Right atrium auricular region (tissue), 2 donors: Measurements from ENCODE around the gene OPRD1. TPM values are rescaled to one million over a fixed set of nuclear protein-coding genes. Genes with fewer than 3 reads are reported as not detected.
"Not testable (repeated sequence)": the region's sequence is repeated elsewhere in the genome, so short reads cannot be mapped to it uniquely, and the experiment has no call there.

Experiments
- DNase-seq: peaks from one replicate; pipeline ENCODE4 v3.0.0-alpha.2; 2019; ENCODE audit warnings: low spot score
- H3K27ac ChIP-seq, 2 donors: fragments of 200-600 bp; sonication (generic); 1 replicate in 1 of 2; 2 replicates in 1 of 2; pipeline ENCODE4 v1.5.1; 2016 to 2019
- H3K27me3 ChIP-seq, 2 donors: fragments of 200-600 bp; sonication (generic); one replicate each; pipeline versions ENCODE4 v1.5.1 to v1.6.0; 2017 to 2019
- H3K36me3 ChIP-seq: fragments of 200-600 bp; sonication (generic); one replicate; pipeline ENCODE4 v1.5.1; 2016
- H3K4me1 ChIP-seq, 2 donors: fragments of 200-600 bp; sonication (generic); one replicate each; pipeline versions ENCODE4 v1.5.1 to v1.6.0; 2017 to 2019
- H3K4me3 ChIP-seq, 2 donors: fragments of 200-600 bp; sonication (generic); 1 replicate in 1 of 2; 2 replicates in 1 of 2; pipeline ENCODE4 v1.5.1; 2017 to 2019; ENCODE audit warnings: mild to moderate bottlenecking in 1 of 2, moderate library complexity in 1 of 2
- H3K9me3 ChIP-seq, 2 donors: fragments of 200-600 bp; sonication (generic); one replicate each; pipeline ENCODE4 v1.5.1; 2019
- total RNA-seq, 2 donors: library from RNA; depleted of rRNA; stranded (reverse); fragments of >200 nt; gene quantifications; one replicate each; pipeline ENCODE4 v1.1.0, GENCODE V29; 2016
- TF ChIP-seq, protein P1 (sequence below), 2 donors: fragments of 200-600 bp; sonication (generic); IDR thresholded peaks; one replicate each; pipeline ENCODE4 v1.5.1; 2019; ENCODE audit warnings: antibody characterized with exemption in 2 of 2

Gene OPRD1
- total RNA-seq, 2 donors from 2014 or later = not detected

DNA sequence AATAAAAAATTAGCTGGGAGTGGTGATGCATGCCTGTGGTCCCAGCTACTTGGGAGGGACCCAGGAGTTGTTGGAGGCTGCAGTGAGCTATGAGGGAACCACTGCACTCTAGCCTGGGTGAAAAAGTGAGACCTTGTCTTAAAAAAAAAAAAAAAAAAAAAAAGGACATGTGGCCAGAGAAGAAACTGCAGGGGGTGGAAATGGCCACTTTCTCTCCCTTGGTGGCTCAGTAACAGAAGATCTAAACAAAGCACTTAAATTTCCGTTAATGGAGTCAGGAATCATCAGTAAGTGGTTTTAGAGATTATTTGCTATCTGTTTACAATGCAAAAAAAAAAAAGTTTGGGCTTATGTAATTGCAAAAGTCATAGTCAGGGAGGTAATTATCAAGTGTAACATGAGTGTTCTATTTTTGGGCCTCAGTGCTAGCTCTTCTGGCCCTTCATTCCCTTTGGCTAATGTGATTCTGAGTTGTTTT is 19.3 kb upstream of the OPRD1 start:
- TF ChIP-seq, protein P1, sequence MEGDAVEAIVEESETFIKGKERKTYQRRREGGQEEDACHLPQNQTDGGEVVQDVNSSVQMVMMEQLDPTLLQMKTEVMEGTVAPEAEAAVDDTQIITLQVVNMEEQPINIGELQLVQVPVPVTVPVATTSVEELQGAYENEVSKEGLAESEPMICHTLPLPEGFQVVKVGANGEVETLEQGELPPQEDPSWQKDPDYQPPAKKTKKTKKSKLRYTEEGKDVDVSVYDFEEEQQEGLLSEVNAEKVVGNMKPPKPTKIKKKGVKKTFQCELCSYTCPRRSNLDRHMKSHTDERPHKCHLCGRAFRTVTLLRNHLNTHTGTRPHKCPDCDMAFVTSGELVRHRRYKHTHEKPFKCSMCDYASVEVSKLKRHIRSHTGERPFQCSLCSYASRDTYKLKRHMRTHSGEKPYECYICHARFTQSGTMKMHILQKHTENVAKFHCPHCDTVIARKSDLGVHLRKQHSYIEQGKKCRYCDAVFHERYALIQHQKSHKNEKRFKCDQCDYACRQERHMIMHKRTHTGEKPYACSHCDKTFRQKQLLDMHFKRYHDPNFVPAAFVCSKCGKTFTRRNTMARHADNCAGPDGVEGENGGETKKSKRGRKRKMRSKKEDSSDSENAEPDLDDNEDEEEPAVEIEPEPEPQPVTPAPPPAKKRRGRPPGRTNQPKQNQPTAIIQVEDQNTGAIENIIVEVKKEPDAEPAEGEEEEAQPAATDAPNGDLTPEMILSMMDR (IDR thresholded peaks at IDR 0.05) = peak in 1 of 2 donors; percentile 15
- no peaks in the 10 kb centered on the region for H3K36me3 ChIP-seq
- H3K9me3 ChIP-seq = no peaks in the 10 kb centered on the region
- no peak overlapping the region for H3K4me3 ChIP-seq
- no peak for DNase-seq
- H3K4me1 ChIP-seq = peaks cover 0 to 3% of the 10 kb centered on the region in 2 donors
- H3K27ac ChIP-seq = no peak overlapping the region
- H3K27me3 ChIP-seq = no peaks in the 10 kb centered on the region

DNA sequence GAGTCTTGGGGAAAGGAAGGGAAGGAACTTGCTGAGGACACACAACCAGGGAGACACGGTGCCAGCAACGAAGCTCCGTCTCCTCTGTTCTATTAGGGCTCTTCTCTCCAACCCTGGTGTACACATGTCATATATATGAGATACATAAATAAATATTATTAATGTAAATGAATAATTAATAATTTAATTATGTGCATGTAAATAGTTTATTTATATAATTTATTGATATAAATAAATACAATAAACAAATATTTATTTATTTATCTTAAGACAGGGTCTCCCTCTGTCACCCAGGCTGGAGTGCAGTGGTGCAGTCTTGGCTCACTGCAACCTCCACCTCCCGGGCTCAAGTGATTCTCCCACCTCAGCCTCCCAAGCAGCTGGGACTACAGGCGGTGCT is 17.4 kb upstream of the OPRD1 start:
- H3K4me3 ChIP-seq, H3K36me3 ChIP-seq, H3K9me3 ChIP-seq, DNase-seq, H3K4me1 ChIP-seq, H3K27ac ChIP-seq, H3K27me3 ChIP-seq: not testable (repeated sequence)

DNA sequence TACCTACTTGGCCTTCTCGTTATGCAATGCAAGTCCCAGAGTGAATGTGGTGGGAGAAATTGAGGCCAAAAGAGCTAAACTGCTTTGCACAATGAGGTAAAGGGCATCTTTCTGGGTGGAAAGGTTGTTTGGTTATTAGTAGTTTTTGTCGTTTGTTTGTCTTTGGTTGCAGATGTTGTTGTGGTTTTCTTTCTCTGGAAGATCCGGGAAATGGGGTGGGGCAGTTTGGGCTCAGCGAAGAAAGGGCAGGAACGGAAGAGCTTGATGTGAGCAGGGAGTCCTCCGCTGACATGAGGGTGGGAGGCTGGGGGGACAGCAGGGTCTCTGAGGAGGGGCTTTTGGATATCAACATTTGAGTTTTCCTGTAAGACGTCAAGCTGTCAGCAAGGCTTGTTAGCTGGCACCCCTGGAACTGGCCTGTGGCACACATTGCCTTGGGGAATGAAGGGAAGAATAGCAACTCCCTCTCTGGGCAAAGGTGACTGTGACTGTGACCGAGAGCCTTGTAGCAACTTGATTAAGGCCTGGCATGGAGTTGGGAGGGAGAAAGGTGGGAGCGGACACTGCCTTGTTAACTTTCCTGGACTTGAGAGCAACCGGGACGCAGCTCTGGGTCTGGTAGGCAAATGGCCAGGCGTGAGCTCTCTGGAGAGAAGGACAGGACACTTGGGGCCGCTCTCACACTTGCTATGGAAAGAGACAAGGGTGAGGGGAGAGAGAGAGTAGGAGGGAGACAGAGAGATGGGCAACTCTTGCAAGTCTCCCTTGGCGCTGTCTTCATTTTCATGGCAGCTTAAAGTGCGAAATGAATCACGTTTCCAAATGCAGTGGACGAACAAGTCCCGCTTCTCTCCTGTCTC is 15.4 kb upstream of the OPRD1 start:
- Histone ChIP-seq H3K27me3 (no peaks in the 10 kb centered on the region), H3K9me3 (no peaks in the 10 kb centered on the region)
- DNase-seq = no peak

DNA sequence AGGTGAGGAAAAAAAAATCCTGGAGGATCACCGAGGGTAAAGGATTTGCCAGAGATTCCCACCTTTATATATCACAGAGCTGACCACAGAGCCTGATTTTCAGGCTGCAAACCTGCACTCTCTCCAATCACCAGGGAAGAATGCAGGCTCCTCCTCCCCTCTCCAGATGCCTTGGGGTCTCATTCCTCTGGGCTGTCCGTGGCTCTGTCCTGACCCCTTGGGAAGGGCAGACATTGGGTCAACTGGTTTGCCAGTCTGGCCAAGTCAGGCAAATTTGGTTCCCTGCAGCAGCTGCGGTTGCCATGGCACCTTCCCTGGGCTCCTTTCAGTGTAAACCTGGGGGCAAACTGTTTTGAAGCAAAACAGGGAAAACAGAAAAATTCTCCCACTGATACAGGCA is 11.6 kb upstream of the OPRD1 start:
- TF ChIP-seq, protein P1 (IDR thresholded peaks at IDR 0.05) = no peak
- H3K4me1 ChIP-seq = peaks cover 0 to 3% of the 10 kb centered on the region in 2 donors
- H3K4me3 ChIP-seq = no peak overlapping the region
- no peaks in the 10 kb centered on the region for H3K36me3 ChIP-seq
- no peaks in the 10 kb centered on the region for H3K27me3 ChIP-seq
- DNase-seq = no peak
- H3K27ac ChIP-seq = no peak overlapping the region
- no peaks in the 10 kb centered on the region for H3K9me3 ChIP-seq

More for the DNA sequence above, 15.4 kb upstream of the OPRD1 start:
- Histone ChIP-seq H3K4me3 (no peak overlapping the region), H3K4me1 (peaks cover 0 to 3% of the 10 kb centered on the region in 2 donors), H3K36me3 (no peaks in the 10 kb centered on the region), H3K27ac (no peak overlapping the region)
- TF ChIP-seq, protein P1 (IDR thresholded peaks at IDR 0.05) = no peak

DNA sequence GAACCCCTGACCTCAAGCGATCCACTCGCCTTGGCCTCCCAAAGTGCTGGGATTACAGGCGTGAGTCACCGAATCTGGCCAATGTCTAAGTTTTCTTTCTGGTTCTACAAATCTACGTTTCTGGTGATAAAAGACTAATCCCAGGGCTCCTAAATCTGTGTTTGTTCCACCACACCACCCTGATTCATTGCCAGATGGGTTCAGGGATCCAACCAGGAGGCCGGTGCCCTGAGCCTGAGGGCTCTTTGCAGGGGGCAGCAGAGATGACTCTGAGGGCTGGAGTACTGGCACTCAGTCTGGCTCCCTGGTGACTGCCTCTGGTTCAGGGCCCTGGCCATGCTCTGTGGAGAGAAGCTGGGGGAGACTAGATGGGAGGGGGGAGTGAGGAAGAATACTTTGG is 10.5 kb upstream of the OPRD1 start:
- H3K27ac ChIP-seq = no peak overlapping the region
- no peak for DNase-seq
- TF ChIP-seq, protein P1 (IDR thresholded peaks at IDR 0.05) = no peak
- H3K4me3 ChIP-seq = no peak overlapping the region
- no peaks in the 10 kb centered on the region for H3K9me3 ChIP-seq
- H3K4me1 ChIP-seq = peaks cover 0 to 3% of the 10 kb centered on the region in 2 donors
- H3K36me3 ChIP-seq = no peaks in the 10 kb centered on the region
- H3K27me3 ChIP-seq = no peaks in the 10 kb centered on the region

DNA sequence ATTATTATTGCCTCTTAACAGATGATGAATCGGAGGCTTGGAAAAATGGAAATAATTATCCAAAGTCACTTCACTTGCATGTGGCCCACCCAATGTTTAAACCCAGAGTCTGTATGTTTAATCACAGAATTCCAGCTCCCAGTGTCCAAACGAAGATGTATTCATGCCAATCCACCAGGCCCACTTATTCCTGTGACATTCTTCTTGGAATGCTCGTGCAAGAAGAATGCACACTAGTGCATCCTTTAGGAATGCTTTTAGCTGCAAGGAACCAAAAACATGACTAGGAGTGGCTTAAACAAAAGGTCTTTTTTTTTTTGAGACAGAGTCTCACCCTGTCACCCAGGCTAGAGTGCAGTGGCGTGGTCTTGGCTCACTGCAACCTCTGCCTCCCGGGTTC is 8.9 kb upstream of the OPRD1 start:
- TF ChIP-seq, protein P1 (IDR thresholded peaks at IDR 0.05) = no peak
- no peak for DNase-seq
- H3K27me3 ChIP-seq = no peaks in the 10 kb centered on the region

More for the DNA sequence above, 8.9 kb upstream of the OPRD1 start:
- Histone ChIP-seq H3K27ac (no peak overlapping the region), H3K4me3 (no peak overlapping the region), H3K4me1 (no peaks in the 10 kb centered on the region), H3K36me3 (no peaks in the 10 kb centered on the region), H3K9me3 (no peaks in the 10 kb centered on the region)
